WTC11 (cell line): ENCODE results near the gene AKT2.

ENCODE experiments used
- ATF2 ChIP-seq: sonication (generic); formaldehyde crosslinking; IDR thresholded peaks from 2 replicates; pipeline ENCODE4 v1.8.1; 2022; ENCODE audit warnings: low read depth, missing genetic modification reagents, borderline replicate concordance
- CBFB ChIP-seq: sonication (generic); formaldehyde crosslinking; IDR thresholded peaks from 2 replicates; pipeline ENCODE4 v1.8.1; 2022; ENCODE audit warnings: mild to moderate bottlenecking, low read depth, missing genetic modification reagents
- CTCF ChIP-seq: fragments of 200-600 bp; IDR thresholded peaks from 2 replicates; pipeline ENCODE4 v1.8.0; 2022; ENCODE audit warnings: antibody characterized with exemption
- E2F4 ChIP-seq: sonication (generic); formaldehyde crosslinking; IDR thresholded peaks from 2 replicates; pipeline ENCODE4 v1.8.1; 2022; ENCODE audit warnings: low read depth, mild to moderate bottlenecking, moderate library complexity, missing genetic modification reagents, borderline replicate concordance
- ESRRA ChIP-seq: sonication (generic); formaldehyde crosslinking; IDR thresholded peaks from 2 replicates; pipeline ENCODE4 v1.8.1; 2022; ENCODE audit warnings: mild to moderate bottlenecking, missing genetic modification reagents, borderline replicate concordance
- ETV6 ChIP-seq: sonication (generic); formaldehyde crosslinking; IDR thresholded peaks from 2 replicates; pipeline ENCODE4 v1.8.1; 2022; ENCODE audit warnings: mild to moderate bottlenecking, missing genetic modification reagents
- FOXP4 ChIP-seq: sonication (generic); formaldehyde crosslinking; IDR thresholded peaks from 2 replicates; pipeline ENCODE4 v1.8.0; 2022; ENCODE audit warnings: mild to moderate bottlenecking, missing genetic modification reagents
- MAX ChIP-seq: sonication (generic); formaldehyde crosslinking; IDR thresholded peaks from 2 replicates; pipeline ENCODE4 v1.8.0; 2022; ENCODE audit warnings: mild to moderate bottlenecking, missing genetic modification reagents
- NFYB ChIP-seq: sonication (generic); formaldehyde crosslinking; conservative IDR thresholded peaks from 2 replicates; pipeline ENCODE4 v1.8.0; 2022; ENCODE audit warnings: low read depth, missing genetic modification reagents
- NR3C1 ChIP-seq: sonication (generic); formaldehyde crosslinking; conservative IDR thresholded peaks from 2 replicates; pipeline ENCODE4 v1.8.1; 2023; ENCODE audit warnings: low read depth, mild to moderate bottlenecking, missing genetic modification reagents
- RELA ChIP-seq: sonication (generic); formaldehyde crosslinking; IDR thresholded peaks from 2 replicates; pipeline ENCODE4 v1.8.1; 2022; ENCODE audit warnings: missing genetic modification reagents, mild to moderate bottlenecking, borderline replicate concordance
- USF1 ChIP-seq: sonication (generic); formaldehyde crosslinking; IDR thresholded peaks from 2 replicates; pipeline ENCODE4 v1.8.0; 2022; ENCODE audit warnings: mild to moderate bottlenecking, missing genetic modification reagents
- USF2 ChIP-seq: sonication (generic); formaldehyde crosslinking; IDR thresholded peaks from 2 replicates; pipeline ENCODE4 v1.8.1; 2023; ENCODE audit warnings: mild to moderate bottlenecking, missing genetic modification reagents, moderate library complexity
- ZNF121 ChIP-seq: sonication (generic); formaldehyde crosslinking; IDR thresholded peaks from 2 replicates; pipeline ENCODE4 v1.8.0; 2023; ENCODE audit warnings: missing genetic modification reagents

GRCh38 chr19:40317338-40317737 is 32.2 kb upstream of the AKT2 start:
- no peak for TF ChIP-seq E2F4
- no peak for TF ChIP-seq ESRRA (CRISPR knock-in tag)
- no peak for TF ChIP-seq CTCF
- TF ChIP-seq CBFB (CRISPR knock-in tag): no peak
- no peak for TF ChIP-seq ZNF121 (CRISPR knock-in tag)
- no peak for TF ChIP-seq MAX (CRISPR knock-in tag)
- TF ChIP-seq ETV6 (CRISPR knock-in tag): no peak
- TF ChIP-seq USF2: no peak
- no peak for TF ChIP-seq RELA
- TF ChIP-seq FOXP4 (CRISPR knock-in tag): no peak
- TF ChIP-seq NR3C1 (CRISPR knock-in tag): no peak
- TF ChIP-seq NFYB (CRISPR knock-in tag): no peak
- TF ChIP-seq ATF2: no peak
- no peak for TF ChIP-seq USF1
